Stomach (tissue), 4 donors: Measurements from ENCODE around the gene IRF1.

Experiments used
- CTCF ChIP-seq, 7 experiments: fragments of 450-650 bp in 4 of 7; fragments of 200-600 bp in 3 of 7; sonication (generic) in 3 of 7; IDR thresholded peaks; one replicate each; pipeline ENCODE4 v1.5.1; 2016 to 2019; ENCODE audit warnings: antibody characterized with exemption in 7 of 7, control low read depth in 2 of 7, mild to moderate bottlenecking in 1 of 7
- POLR2A ChIP-seq, 4 donors: fragments of 450-650 bp; IDR thresholded peaks; one replicate each; pipeline ENCODE4 v1.6.1; 2016; ENCODE audit warnings: antibody characterized with exemption in 4 of 4, control low read depth in 2 of 4, mild to moderate bottlenecking in 1 of 4, moderate library complexity in 1 of 4
- POLR2AphosphoS5 ChIP-seq, 3 donors: sonication (generic); formaldehyde crosslinking; IDR thresholded peaks; one replicate each; pipeline ENCODE4 v1.6.1; 2016; ENCODE audit warnings: antibody characterized with exemption in 3 of 3

DNA sequence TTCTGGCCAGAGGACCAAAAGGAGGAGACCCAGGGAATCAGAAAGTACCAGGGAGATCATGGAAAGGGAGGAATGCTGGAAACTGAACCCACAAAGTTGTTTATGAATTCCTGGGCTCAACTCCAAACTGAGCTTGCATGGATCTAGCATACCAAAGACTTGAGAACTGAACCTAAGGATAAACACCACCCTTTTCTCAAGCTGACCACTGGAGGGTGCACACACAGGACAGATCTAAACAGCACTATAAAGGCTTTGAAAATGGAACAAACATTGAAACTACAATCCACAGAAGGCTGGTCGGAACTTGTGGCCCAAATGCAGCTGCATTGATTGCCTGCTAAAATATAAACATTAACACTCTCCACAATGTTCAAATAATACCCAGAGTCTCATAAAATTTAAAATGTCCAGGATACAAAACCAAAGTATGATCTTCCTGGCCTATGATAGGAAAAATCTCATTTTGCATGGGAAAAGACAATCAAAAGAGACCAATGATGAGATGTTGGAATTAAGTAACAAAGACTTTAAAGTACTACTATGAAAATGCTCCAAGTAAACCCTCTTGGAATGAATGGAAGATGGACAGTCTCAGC, 15.6 kb upstream of the IRF1 start:
- TF ChIP-seq POLR2A (IDR thresholded peaks at IDR 0.05) (no peak), CTCF (IDR thresholded peaks at IDR 0.05) (peak in 5 of 7 experiments; percentile 34 to 47 (median 45)), POLR2AphosphoS5 (IDR thresholded peaks at IDR 0.05) (peak; percentile 14 to 68 (median 21))
